ENCODE data around the gene DUOXA1.

DNA sequence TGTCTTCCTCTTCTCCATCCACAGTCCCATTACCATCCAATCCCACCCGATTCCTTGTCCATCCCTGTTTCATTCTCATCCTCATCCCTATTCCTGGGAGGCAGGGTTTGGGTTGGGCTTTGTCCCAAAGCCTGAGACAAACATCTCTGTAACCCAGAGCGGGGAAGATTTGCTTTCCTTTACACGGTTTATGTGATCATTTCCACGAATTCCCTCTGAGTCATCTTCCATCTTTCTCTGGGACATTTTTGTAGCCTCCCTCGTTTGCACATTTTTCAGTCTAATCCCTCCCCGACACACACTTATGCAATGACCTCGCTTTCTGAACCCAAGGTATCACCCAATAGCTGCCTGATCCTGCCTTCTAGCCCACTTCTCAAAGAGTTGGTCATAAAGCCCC lies 38.5 kb downstream of the DUOXA1 start:
- TF ChIP-seq CTCF (IDR thresholded peaks at IDR 0.05; ENCODE audit: insufficient read depth, low read length) (no peak), POLR2AphosphoS5 (IDR thresholded peaks at IDR 0.05; ENCODE audit: low read depth) (no peak)
